Neural progenitor cell (in vitro differentiated cells): ENCODE data around the gene SSBP3. TPM values are rescaled to one million over a fixed set of nuclear protein-coding genes. Genes with fewer than 3 reads are reported as not detected.

ENCODE experiments used
- DNase-seq: peaks from one replicate; pipeline ENCODE4 v3.0.0-alpha.2; 2016; ENCODE audit warnings: low spot score
- H2AFZ ChIP-seq: fragments of 200-600 bp; sonication (generic); replicated peaks from 2 replicates; pipeline ENCODE4 v1.6.1; 2016; ENCODE audit warnings: antibody characterized with exemption
- H3F3A ChIP-seq: fragments of 200-600 bp; sonication (generic); 2 replicates; pipeline ENCODE4 v1.6.1; 2016; ENCODE audit warnings: antibody characterized with exemption, low read depth
- H3K27ac ChIP-seq: fragments of 200-600 bp; sonication (generic); 2 replicates; pipeline ENCODE4 v1.5.1; 2016; ENCODE audit warnings: mild to moderate bottlenecking
- H3K27me3 ChIP-seq: fragments of 200-600 bp; sonication (generic); 2 replicates; pipeline ENCODE4 v1.6.1; 2016; ENCODE audit warnings: mild to moderate bottlenecking, moderate library complexity
- H3K36me3 ChIP-seq: fragments of 200-600 bp; sonication (generic); 2 replicates; pipeline ENCODE4 v1.5.1; 2016
- H3K4me1 ChIP-seq: fragments of 200-600 bp; sonication (generic); 2 replicates; pipeline ENCODE4 v1.6.1; 2016; ENCODE audit warnings: mixed run types
- H3K4me2 ChIP-seq: fragments of 200-600 bp; sonication (generic); 2 replicates; pipeline ENCODE4 v1.6.1; 2016
- H3K4me3 ChIP-seq: fragments of 200-600 bp; sonication (generic); 2 replicates; pipeline ENCODE4 v1.5.1; 2016
- H3K79me2 ChIP-seq: fragments of 200-600 bp; sonication (generic); 2 replicates; pipeline ENCODE4 v1.6.1; 2016; ENCODE audit warnings: low read depth
- H3K9ac ChIP-seq: fragments of 200-600 bp; sonication (generic); 2 replicates; pipeline ENCODE4 v1.6.1; 2016
- H3K9me3 ChIP-seq: fragments of 200-600 bp; sonication (generic); 2 replicates; pipeline ENCODE4 v1.5.1; 2016; ENCODE audit warnings: low read depth
- H4K20me1 ChIP-seq: fragments of 200-600 bp; sonication (generic); 2 replicates; pipeline ENCODE4 v1.6.1; 2016; ENCODE audit warnings: low read depth
- H3K27ac Mint-ChIP-seq: 3 replicates; pipeline ENCODE4 v1.8.0; 2021; ENCODE audit warnings: mixed read lengths
- H3K27me3 Mint-ChIP-seq: 2 replicates; pipeline ENCODE4 v1.8.0; 2022; ENCODE audit warnings: low read depth, mild to moderate bottlenecking, inconsistent platforms, moderate library complexity, mixed read lengths; ENCODE audit not compliant: insufficient read depth
- H3K36me3 Mint-ChIP-seq: 3 replicates; pipeline ENCODE4 v1.8.0; 2021; ENCODE audit warnings: mixed read lengths
- H3K4me1 Mint-ChIP-seq: 3 replicates; pipeline ENCODE4 v1.8.0; 2021; ENCODE audit warnings: mixed read lengths
- H3K4me3 Mint-ChIP-seq: 3 replicates; pipeline ENCODE4 v1.8.0; 2021; ENCODE audit warnings: mild to moderate bottlenecking, moderate library complexity, mixed read lengths
- H3K9me3 Mint-ChIP-seq: 3 replicates; pipeline ENCODE4 v1.8.0; 2020; ENCODE audit warnings: mixed read lengths
- EZH2 ChIP-seq: fragments of 200-600 bp; sonication (generic); IDR thresholded peaks from 2 replicates; pipeline ENCODE4 v1.6.1; 2017; ENCODE audit warnings: antibody characterized with exemption, mild to moderate bottlenecking, moderate library complexity
- EZH2phosphoT487 ChIP-seq: fragments of 200-600 bp; sonication (generic); IDR thresholded peaks from 2 replicates; pipeline ENCODE4 v1.6.1; 2017; ENCODE audit warnings: antibody characterized with exemption
- total RNA-seq: library from RNA; depleted of rRNA; stranded (reverse); fragments of >200 nt; gene quantifications from 2 replicates; pipeline ENCODE4 v1.2.3, GENCODE V29; 2015; ENCODE audit warnings: low replicate concordance
- TF ChIP-seq, protein P1 (sequence below): fragments of 200-600 bp; sonication (generic); IDR thresholded peaks from 2 replicates; pipeline ENCODE4 v1.5.1; 2017; ENCODE audit warnings: antibody characterized with exemption, mild to moderate bottlenecking

Gene SSBP3
- total RNA-seq, 1 donor from 2014 or later, result 53.0 TPM

- Mint-ChIP-seq H3K27ac (peak overlapping the region; percentile 72), H3K4me1 (peaks cover 49% of the 10 kb centered on the region), H3K4me3 (no peak overlapping the region), H3K27me3 (peaks cover 2% of the 10 kb centered on the region), H3K9me3 (no peaks in the 10 kb centered on the region), H3K36me3 (no peaks in the 10 kb centered on the region)
- H3K27me3 ChIP-seq, result no peaks in the 10 kb centered on the region
- DNase-seq, result no peak
- H3K9me3 ChIP-seq, result no peaks in the 10 kb centered on the region
- H3K4me2 ChIP-seq, result no peak overlapping the region
- no peak overlapping the region for H3K9ac ChIP-seq
- TF ChIP-seq, protein P1, sequence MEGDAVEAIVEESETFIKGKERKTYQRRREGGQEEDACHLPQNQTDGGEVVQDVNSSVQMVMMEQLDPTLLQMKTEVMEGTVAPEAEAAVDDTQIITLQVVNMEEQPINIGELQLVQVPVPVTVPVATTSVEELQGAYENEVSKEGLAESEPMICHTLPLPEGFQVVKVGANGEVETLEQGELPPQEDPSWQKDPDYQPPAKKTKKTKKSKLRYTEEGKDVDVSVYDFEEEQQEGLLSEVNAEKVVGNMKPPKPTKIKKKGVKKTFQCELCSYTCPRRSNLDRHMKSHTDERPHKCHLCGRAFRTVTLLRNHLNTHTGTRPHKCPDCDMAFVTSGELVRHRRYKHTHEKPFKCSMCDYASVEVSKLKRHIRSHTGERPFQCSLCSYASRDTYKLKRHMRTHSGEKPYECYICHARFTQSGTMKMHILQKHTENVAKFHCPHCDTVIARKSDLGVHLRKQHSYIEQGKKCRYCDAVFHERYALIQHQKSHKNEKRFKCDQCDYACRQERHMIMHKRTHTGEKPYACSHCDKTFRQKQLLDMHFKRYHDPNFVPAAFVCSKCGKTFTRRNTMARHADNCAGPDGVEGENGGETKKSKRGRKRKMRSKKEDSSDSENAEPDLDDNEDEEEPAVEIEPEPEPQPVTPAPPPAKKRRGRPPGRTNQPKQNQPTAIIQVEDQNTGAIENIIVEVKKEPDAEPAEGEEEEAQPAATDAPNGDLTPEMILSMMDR, result no peak
- no peak for TF ChIP-seq EZH2phosphoT487
- TF ChIP-seq EZH2, result no peak
- peaks cover 5% of the 10 kb centered on the region for H3K4me1 ChIP-seq
- no peaks in the 10 kb centered on the region for H3F3A ChIP-seq
- H2AFZ ChIP-seq, result no peak overlapping the region
- no peak overlapping the region for H3K27ac ChIP-seq
- no peaks in the 10 kb centered on the region for H3K79me2 ChIP-seq
- no peak overlapping the region for H3K4me3 ChIP-seq
- H3K36me3 ChIP-seq, result no peaks in the 10 kb centered on the region
- H4K20me1 ChIP-seq, result no peaks in the 10 kb centered on the region
Observed at GRCh38 chr1:54176621-54177327, 229.4 kb downstream of the SSBP3 start.

Other genes with a start within 250 kb of the SSBP3 start
- gene CYB5RL, start 206.4 kb downstream of the SSBP3 start, total RNA-seq, result 6.4 and 9.0 TPM in 2 replicates
- 60.4 and 93.4 TPM in 2 replicates for gene MRPL37, start 206.2 kb downstream of the SSBP3 start, total RNA-seq
- 0.51 and 1.7 TPM in 2 replicates for gene ACOT11, start 141.8 kb upstream of the SSBP3 start, total RNA-seq
- not detected in 2 replicates for gene FAM151A, start 217.1 kb upstream of the SSBP3 start, total RNA-seq
- gene MROH7, start 235.4 kb upstream of the SSBP3 start, total RNA-seq, result 0.21 and 0.34 TPM in 2 replicates